ENCODE measurements around the gene ZNF778. TPM values are rescaled to one million over a fixed set of nuclear protein-coding genes. Genes with fewer than 3 reads are reported as not detected.

ZNF778 gene
- total and polyA plus RNA-seq, 2 of the 8 experiments (the other 6 are each of a cell fraction or from before 2014, with no cell fraction given) = 9.5 to 21.9 TPM

DNA sequence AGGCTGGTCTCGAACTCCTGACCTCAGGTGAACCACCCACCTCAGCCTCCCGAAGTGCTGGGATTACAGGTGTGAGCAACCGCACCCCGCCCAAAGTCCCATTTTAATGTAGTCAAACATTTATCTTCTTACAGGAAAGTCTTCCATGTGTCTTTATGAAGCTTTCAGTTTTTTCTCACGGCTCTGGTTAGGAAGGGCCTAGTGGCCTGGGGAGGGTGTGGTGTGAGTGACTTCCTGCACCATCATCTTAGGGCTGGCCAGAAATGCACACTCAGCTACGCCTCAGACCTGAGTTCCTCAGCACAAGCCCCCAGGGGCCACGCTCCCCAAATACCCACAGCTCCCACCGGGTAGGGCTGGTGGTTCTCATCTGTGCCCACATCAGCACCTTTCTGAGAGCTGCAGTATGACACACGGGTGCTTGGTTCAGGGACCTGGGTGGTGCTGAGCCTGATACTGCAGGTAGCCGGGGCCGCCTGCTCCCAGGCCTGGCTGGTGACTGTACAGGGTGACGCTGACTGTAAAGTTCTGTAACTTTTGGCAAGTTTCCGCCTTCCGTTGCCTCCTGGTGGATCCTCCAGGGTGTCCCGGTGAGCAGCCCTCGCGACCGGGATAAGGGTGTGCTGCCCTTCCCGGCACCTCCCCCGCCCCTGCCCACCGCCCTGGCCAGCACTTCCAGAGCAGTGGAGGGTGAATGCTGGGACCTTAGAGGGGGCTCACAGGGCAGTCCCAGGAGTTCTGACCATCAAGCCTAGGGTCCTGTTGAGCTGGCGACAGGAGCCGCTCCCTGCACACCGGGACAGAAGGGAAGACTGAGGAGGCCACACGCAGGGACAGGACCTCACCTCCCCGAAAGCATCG is 52.5 kb downstream of the ZNF778 start:
- no peak overlapping the region for H3K4me3 ChIP-seq (ENCODE audit: extremely low read depth in 1 of 4, insufficient read depth in 2 of 4, low read depth in 3 of 4, low read length in 4 of 4)
- H4K20me1 ChIP-seq (replicated peaks in 1 of 2; ENCODE audit: control insufficient read depth in 1 of 2, insufficient read depth in 2 of 2, low read length in 2 of 2) = peaks cover 3 to 14% of the 10 kb centered on the region in 2 experiments
- no peaks in the 10 kb centered on the region for H3K9me3 ChIP-seq (ENCODE audit: insufficient read depth in 2 of 2, low read depth in 1 of 2, low read length in 1 of 2)
- H2AK5ac ChIP-seq (ENCODE audit: low read depth, low read length) = no peak overlapping the region
- H3K4me2 ChIP-seq (ENCODE audit: insufficient read depth in 1 of 2, low read depth in 2 of 2, low read length in 2 of 2) = no peak overlapping the region
- H3K56ac ChIP-seq (replicated peaks; ENCODE audit: insufficient read length, low read depth, low read length) = no peak overlapping the region
- H3K14ac ChIP-seq (ENCODE audit: insufficient read length) = no peak overlapping the region
- no peak overlapping the region for H3K27ac ChIP-seq (ENCODE audit: low read depth, low read length)
- H3K79me1 ChIP-seq (ENCODE audit: low read depth, low read length) = no peaks in the 10 kb centered on the region; the same call in none of the 2 replicates
- no peak overlapping the region for H2BK20ac ChIP-seq (ENCODE audit: low read length)
- no peak overlapping the region for H4K5ac ChIP-seq (ENCODE audit: insufficient read length, low read depth, low read length)
- ChIA-PET CTCF (ENCODE audit: partially characterized antibody) (interaction anchor here (1.1 to 3.4 kb wide), 4 partner anchors 11 to 38 kb away, joined by 3 to 15 read pairs (median 6); no protein-coding TSS in a partner anchor), POLR2A (ENCODE audit: partially characterized antibody) (interaction anchor here (0.9 to 1.5 kb wide), 4 partner anchors 10 to 18 kb away, joined by 3 to 6 read pairs (median 4); no protein-coding TSS in a partner anchor)
- no peaks in the 10 kb centered on the region for H3K23me2 ChIP-seq (ENCODE audit: low read depth, low read length)
- H3K18ac ChIP-seq (ENCODE audit: extremely low read depth, low read length) = no peak overlapping the region
- no peaks in the 10 kb centered on the region for H3K27me3 ChIP-seq (replicated peaks in 1 of 4; ENCODE audit: control insufficient read depth in 3 of 4, extremely low read depth in 1 of 4, insufficient read depth in 3 of 4, low read length in 3 of 4)
- no peak for FAIRE-seq
- H4K8ac ChIP-seq (ENCODE audit: extremely low read depth, insufficient read depth, low read length) = no peak overlapping the region
- H2BK15ac ChIP-seq (ENCODE audit: low read length) = no peak overlapping the region
- no peak for DNase-seq (ENCODE audit: low read depth in 1 of 2, low spot score in 2 of 2)
- H4K91ac ChIP-seq (replicated peaks; ENCODE audit: insufficient read length, low read length) = no peak overlapping the region
- no peak overlapping the region for H2BK5ac ChIP-seq (ENCODE audit: low read depth, low read length)
- no peak overlapping the region for H3K23ac ChIP-seq (ENCODE audit: insufficient read length)
- H2BK12ac ChIP-seq (ENCODE audit: low read depth, low read length) = no peak overlapping the region
- 0 out of 4 replicates have a peak, but pooled peaks cover 0 to 5% of the 10 kb centered on the region in 2 experiments for H3K79me2 ChIP-seq (ENCODE audit: control insufficient read depth in 1 of 2, insufficient read depth in 2 of 2, low read length in 2 of 2)
- no peak overlapping the region for H2AFZ ChIP-seq (ENCODE audit: low read length)
- H3K4ac ChIP-seq (replicated peaks; ENCODE audit: insufficient read length, low read depth, low read length) = no peak overlapping the region
- H2BK120ac ChIP-seq (replicated peaks; ENCODE audit: low read depth, low read length) = no peak overlapping the region
- peaks cover 8 to 64% (median 33%) of the 10 kb centered on the region in 4 experiments for H3K36me3 ChIP-seq (ENCODE audit: control insufficient read depth in 2 of 4, insufficient read depth in 4 of 4, low read length in 3 of 4)
- no peaks in the 10 kb centered on the region for H3K4me1 ChIP-seq (replicated peaks in 1 of 4; ENCODE audit: control insufficient read depth in 3 of 4, insufficient read depth in 4 of 4, low read length in 3 of 4)
- no peak overlapping the region for H3K9ac ChIP-seq (replicated peaks in 1 of 4; ENCODE audit: extremely low read depth in 1 of 4, low read depth in 3 of 4, low read length in 3 of 4)
- WGBS, 2 experiments (ENCODE audit: extremely low coverage in 1 of 2, insufficient coverage in 1 of 2, insufficient read length in 1 of 2, insufficient replicate concordance in 2 of 2, low coverage in 1 of 2, low lambda C conversion rate in 2 of 2, missing lambda C conversion rate in 1 of 2) = 94% methylated on average over 27 of the region's 27 CpGs; no CpG with 5 or more reads in 1 of the 2 experiments
- TF ChIP-seq BRCA1 (IDR thresholded peaks at IDR 0.05; ENCODE audit: low read depth, low read length) (no peak), TCF12 (IDR thresholded peaks at IDR 0.05; ENCODE audit: low read depth, low read length) (no peak), JUN (IDR thresholded peaks at IDR 0.05; ENCODE audit: low read depth, low read length) (no peak), CBX8 (IDR thresholded peaks at IDR 0.05; ENCODE audit: borderline replicate concordance, low read depth, low read length) (no peak)
